K562 (cell line): ENCODE results near the gene ABHD16A. TPM values are rescaled to one million over a fixed set of nuclear protein-coding genes. Genes with fewer than 3 reads are reported as not detected.

Source experiments
- CTBP1 ChIP-seq: fragments of 450-650 bp; IDR thresholded peaks from 2 replicates; pipeline ENCODE4 v1.6.1; 2016; ENCODE audit warnings: borderline replicate concordance
- MLX ChIP-seq, 2 experiments: fragments of 450-650 bp in 1 of 2; sonication (generic) in 1 of 2; formaldehyde crosslinking; conservative IDR thresholded peaks; 2 replicates each; pipeline versions ENCODE4 v1.4.0 to v1.8.1; 2020 to 2022; ENCODE audit warnings: mild to moderate bottlenecking in 1 of 2, missing genetic modification reagents in 1 of 2
- OTX1 ChIP-seq: fragments of 450-650 bp; formaldehyde crosslinking; IDR thresholded peaks from 2 replicates; pipeline ENCODE4 v1.4.0; 2022; ENCODE audit warnings: mild to moderate bottlenecking
- SAP30 ChIP-seq: fragments of 200-600 bp; sonication (generic); IDR thresholded peaks from 2 replicates; pipeline ENCODE4 v1.6.1; 2012; ENCODE audit warnings: borderline replicate concordance, low read depth, mild to moderate bottlenecking, moderate library complexity, low read length, control low read depth, inconsistent platforms; ENCODE audit not compliant: insufficient read depth, poor library complexity, severe bottlenecking
- SMAD3 ChIP-seq: fragments of 450-650 bp; formaldehyde crosslinking; conservative IDR thresholded peaks from 2 replicates; pipeline ENCODE4 v1.4.0; 2020; ENCODE audit warnings: mild to moderate bottlenecking
- SMAD4 ChIP-seq: fragments of 250-450 bp; sonication (Bioruptor Pico); conservative IDR thresholded peaks from 2 replicates; pipeline ENCODE4 v1.8.0; 2021; ENCODE audit warnings: inconsistent platforms, mild to moderate bottlenecking, moderate library complexity
- SMC3 ChIP-seq: conservative IDR thresholded peaks from 2 replicates; pipeline ENCODE4 v1.6.1; 2011; ENCODE audit warnings: low read depth, low read length, improper control_type of control experiment; ENCODE audit not compliant: insufficient read depth
- TFE3 ChIP-seq: fragments of 450-650 bp; formaldehyde crosslinking; IDR thresholded peaks from 2 replicates; pipeline ENCODE4 v1.4.0; 2020; ENCODE audit warnings: mild to moderate bottlenecking, mixed read lengths
- polyA plus RNA-seq, 8 experiments: library from polyadenylated mRNA; depleted of rRNA in 4 of 8; stranded (reverse) in 5 of 8; unstranded in 3 of 8; fragments of >200 nt; fragmentation: Nextera tagmentation in 2 of 8; fragmentation: Illumina TruSeq in 1 of 8; extraction: Ambion mirVana in 2 of 8; extraction: Trizol in 1 of 8; gene quantifications; 2 replicates each; pipeline versions ENCODE4 v1.2.1 to v1.2.3, GENCODE V29; 2011 to 2014; ENCODE audit warnings: inconsistent platforms in 1 of 8, missing spikeins in 1 of 8
- total RNA-seq, 7 experiments: library from RNA; depleted of rRNA in 6 of 7; stranded (reverse); fragments of >200 nt in 6 of 7; fragmentation: Illumina TruSeq in 2 of 7; extraction: Trizol in 2 of 7; gene quantifications; 2 replicates each; pipeline versions ENCODE4 v1.2.1 to v1.2.3, GENCODE V29; 2011 to 2021; ENCODE audit warnings: low replicate concordance in 1 of 7

Gene ABHD16A
- total and polyA plus RNA-seq, 9 of the 15 experiments (the other 6 are each of a cell fraction or from before 2014, with no cell fraction given), result 25.8 to 120 (median 81.6) TPM

- 0 out of 2 replicates have a peak, but pooled peaks have one; percentile 17 for TF ChIP-seq SMC3
- peak; percentile 9; the same call in 1 of the 2 replicates for TF ChIP-seq OTX1 (CRISPR knock-in tag)
- peak in 1 of 2 experiments; percentile 47; a peak in 2 of 4 replicates for TF ChIP-seq MLX (CRISPR knock-in tag; conservative IDR thresholded peaks at IDR 0.05)
- peak; percentile 59; the same call in 1 of the 2 replicates for TF ChIP-seq SMAD4 (CRISPR knock-in tag)
- no peak for TF ChIP-seq TFE3 (CRISPR knock-in tag)
- peak; percentile 48 for TF ChIP-seq SAP30
- TF ChIP-seq CTBP1, result peak; percentile 63; the same call in 1 of the 2 replicates
- 0 out of 2 replicates have a peak, but pooled peaks have one; percentile 9 for TF ChIP-seq SMAD3 (CRISPR knock-in tag)
Measured at GRCh38 chr6:31727034-31727716, 24.1 kb upstream of the ABHD16A start (continued).
